ENCODE measurements around the gene E2F2.

The E2F2 gene

GRCh38 chr1:23525558-23526250 lies 5.3 kb downstream of the E2F2 start:
- intact Hi-C loops (cut with DNase I; ENCODE audit: low total_unique reads) = no loop called here
- H3K27ac ChIP-seq = no peak overlapping the region
- no peak overlapping the region for H3K4me3 ChIP-seq
- H3K27me3 ChIP-seq = peaks cover 0 to 41% of the 10 kb centered on the region in 2 donors
- H3K36me3 ChIP-seq = no peaks in the 10 kb centered on the region
- H3K4me1 ChIP-seq = peaks cover 0 to 22% (median 11%) of the 10 kb centered on the region in 4 donors
- no peaks in the 10 kb centered on the region for H3K9me3 ChIP-seq
- DNase-seq = no peak
- no peak for TF ChIP-seq CTCF (IDR thresholded peaks at IDR 0.05)

- TF ChIP-seq CTCF (IDR thresholded peaks at IDR 0.05) = no peak
- Histone ChIP-seq H3K4me3 (no peak overlapping the region), H3K4me1 (peaks cover 0 to 14% (median 4%) of the 10 kb centered on the region in 4 donors), H3K27ac (no peak overlapping the region), H3K36me3 (no peaks in the 10 kb centered on the region), H3K27me3 (peaks cover 0 to 41% of the 10 kb centered on the region in 2 donors), H3K9me3 (no peaks in the 10 kb centered on the region)
- intact Hi-C loops (cut with DNase I; ENCODE audit: low total_unique reads) = no loop called here
- DNase-seq = no peak
Measured at GRCh38 chr1:23524716-23525401, 6.2 kb downstream of the E2F2 start.

- intact Hi-C loops (cut with DNase I; ENCODE audit: low total_unique reads) = no loop called here
- TF ChIP-seq CTCF (IDR thresholded peaks at IDR 0.05) = no peak
- Histone ChIP-seq H3K27me3 (peaks cover 0 to 35% of the 10 kb centered on the region in 2 donors), H3K36me3 (no peaks in the 10 kb centered on the region), H3K4me1 (peaks cover 0 to 14% (median 4%) of the 10 kb centered on the region in 4 donors), H3K27ac (no peak overlapping the region), H3K9me3 (no peaks in the 10 kb centered on the region), H3K4me3 (no peak overlapping the region)
- no peak for DNase-seq
Measured at GRCh38 chr1:23524163-23524562, 6.9 kb downstream of the E2F2 start.

- DNase-seq = no peak
- intact Hi-C loops (cut with DNase I; ENCODE audit: low total_unique reads) = no loop called here
- H3K4me3 ChIP-seq = no peak overlapping the region
- no peaks in the 10 kb centered on the region for H3K4me1 ChIP-seq
- no peak for TF ChIP-seq CTCF (IDR thresholded peaks at IDR 0.05)
- H3K27ac ChIP-seq = no peak overlapping the region
- H3K9me3 ChIP-seq = no peaks in the 10 kb centered on the region
- peaks cover 0 to 20% of the 10 kb centered on the region in 2 donors for H3K27me3 ChIP-seq
- H3K36me3 ChIP-seq = no peaks in the 10 kb centered on the region
Measured at GRCh38 chr1:23522244-23522982, 8.6 kb downstream of the E2F2 start.

- no peaks in the 10 kb centered on the region for H3K36me3 ChIP-seq
- H3K27me3 ChIP-seq = peaks cover 0 to 12% of the 10 kb centered on the region in 2 donors
- intact Hi-C loops (cut with DNase I; ENCODE audit: low total_unique reads) = no loop called here
- no peak overlapping the region for H3K27ac ChIP-seq
- no peak for DNase-seq
- no peaks in the 10 kb centered on the region for H3K4me1 ChIP-seq
- H3K9me3 ChIP-seq = no peaks in the 10 kb centered on the region
- TF ChIP-seq CTCF (IDR thresholded peaks at IDR 0.05) = no peak
- no peak overlapping the region for H3K4me3 ChIP-seq
Measured at GRCh38 chr1:23521588-23521987, 9.4 kb downstream of the E2F2 start.

Data from tibial artery (tissue), 4 donors.